CD8-positive, alpha-beta memory T cell (primary cell): ENCODE data around the gene PDGFB. TPM values are rescaled to one million over a fixed set of nuclear protein-coding genes. Genes with fewer than 3 reads are reported as not detected.

Experiments
- CTCF ChIA-PET: fragments of 350-600 bp; sonication (Branson Sonifier 250); formaldehyde crosslinking; loops from one replicate; lab custom pipeline; 2021; ENCODE audit warnings: antibody characterized with exemption; lab: Charles Lee
- POLR2A ChIA-PET: fragments of 350-600 bp; sonication (Branson Sonifier 250); formaldehyde crosslinking; loops from one replicate; lab custom pipeline; 2021; ENCODE audit warnings: antibody characterized with exemption; lab: Charles Lee
- DNase-seq, 5 donors: peaks; one replicate each; pipeline versions ENCODE4 v3.0.0 to v3.0.0-alpha.2; 2020 to 2022; ENCODE audit warnings: mixed read lengths in 1 of 5
- H3K27ac ChIP-seq: one replicate; pipeline ENCODE4 v1.7.0; 2013; ENCODE audit warnings: low read depth, mild to moderate bottlenecking, low read length, moderate library complexity
- H3K27me3 ChIP-seq: 2 replicates; pipeline ENCODE4 v1.7.0; 2013; ENCODE audit warnings: low read length, mild to moderate bottlenecking; ENCODE audit not compliant: insufficient read depth, poor library complexity, severe bottlenecking
- H3K36me3 ChIP-seq: 2 replicates; pipeline ENCODE4 v1.7.0; 2013; ENCODE audit warnings: mild to moderate bottlenecking, low read length, moderate library complexity; ENCODE audit not compliant: insufficient read depth
- H3K4me1 ChIP-seq: 2 replicates; pipeline ENCODE4 v1.7.0; 2013; ENCODE audit warnings: mild to moderate bottlenecking, low read length, moderate library complexity; ENCODE audit not compliant: insufficient read depth
- H3K4me3 ChIP-seq: 2 replicates; pipeline ENCODE4 v1.7.0; 2013; ENCODE audit warnings: mild to moderate bottlenecking, low read length
- H3K9me3 ChIP-seq: 2 replicates; pipeline ENCODE4 v1.7.0; 2013; ENCODE audit warnings: mild to moderate bottlenecking, low read length
- H3K27ac Mint-ChIP-seq, 8 donors: one replicate each; pipeline ENCODE4 v1.8.0; 2020 to 2021; ENCODE audit warnings: mixed read lengths in 8 of 8, mild to moderate bottlenecking in 6 of 8, inconsistent platforms in 3 of 8, moderate library complexity in 3 of 8
- H3K27me3 Mint-ChIP-seq, 2 donors: one replicate each; pipeline ENCODE4 v1.8.0; 2020 to 2021; ENCODE audit warnings: mixed read lengths in 2 of 2, mild to moderate bottlenecking in 1 of 2, moderate library complexity in 1 of 2
- H3K36me3 Mint-ChIP-seq, 3 donors: one replicate each; pipeline ENCODE4 v1.8.0; 2020 to 2021; ENCODE audit warnings: mixed read lengths in 3 of 3, inconsistent platforms in 1 of 3, mild to moderate bottlenecking in 1 of 3
- H3K4me1 Mint-ChIP-seq, 3 donors: one replicate each; pipeline ENCODE4 v1.8.0; 2020 to 2021; ENCODE audit warnings: mixed read lengths in 3 of 3, inconsistent platforms in 1 of 3, mild to moderate bottlenecking in 1 of 3
- H3K4me3 Mint-ChIP-seq, 7 donors: one replicate each; pipeline ENCODE4 v1.8.0; 2020 to 2021; ENCODE audit warnings: mixed read lengths in 7 of 7, mild to moderate bottlenecking in 6 of 7, moderate library complexity in 4 of 7, inconsistent platforms in 2 of 7
- H3K9me3 Mint-ChIP-seq, 5 donors: one replicate each; pipeline ENCODE4 v1.8.0; 2020 to 2022; ENCODE audit warnings: mixed read lengths in 5 of 5, mild to moderate bottlenecking in 3 of 5, moderate library complexity in 2 of 5, inconsistent platforms in 1 of 5
- polyA plus RNA-seq: library from polyadenylated mRNA; unstranded; fragments of 300-500 nt; fragmentation: Illumina TruSeq; gene quantifications from one replicate; pipeline ENCODE4 v1.2.3, GENCODE V29; 2021
- total RNA-seq, 2 experiments: library from RNA; stranded (reverse); gene quantifications; one replicate each; pipeline ENCODE4 v1.2.3, GENCODE V29; 2021

PDGFB gene
- total RNA-seq = 1 to 10 TPM; 2.3 to 3.0 TPM
- polyA plus RNA-seq = 18.2 TPM

DNA sequence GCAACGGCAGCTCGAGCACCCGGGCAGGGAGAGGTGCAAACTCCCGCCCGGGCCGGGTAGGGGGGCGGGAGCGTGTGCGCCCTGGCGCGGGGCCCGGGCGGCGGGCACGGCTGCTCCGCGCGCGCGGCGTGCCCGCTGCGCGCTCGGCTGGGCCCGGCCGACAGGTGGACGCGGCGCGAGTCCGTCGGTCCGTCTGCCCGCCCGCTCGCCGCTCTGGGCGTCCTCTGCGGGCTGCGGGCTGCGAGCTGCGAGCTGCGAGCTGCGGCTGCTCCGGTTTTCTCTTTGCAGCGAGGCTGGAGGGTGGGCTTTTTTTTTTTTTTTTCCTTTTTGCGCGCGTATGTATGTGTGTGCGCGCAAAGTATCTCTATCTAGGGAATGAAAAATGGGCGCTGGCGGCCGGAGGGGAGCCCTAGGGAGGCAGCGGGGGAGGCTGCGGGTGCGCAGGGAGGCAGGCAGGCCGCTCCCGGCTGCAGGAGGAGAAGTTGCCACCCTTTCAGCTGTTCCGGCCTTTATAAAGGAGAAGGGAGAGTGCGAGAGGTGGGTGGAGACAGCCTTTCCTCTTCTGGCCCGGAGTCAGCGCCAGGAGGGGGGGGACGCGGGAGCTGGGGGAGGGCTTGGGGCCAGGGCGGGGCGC is at the start of gene PDGFB:
Gene PDGFB (minus strand): TSS at position 487 of the 634 bp plus-strand sequence. CDS start 1,019 bp downstream, outside the sequence.
- Mint-ChIP-seq H3K27ac (peak within 1 kb of the TSS; percentile 55 to 95 (median 84)), H3K4me1 (peaks cover 47 to 63% (median 47%) of the 10 kb centered on the region in 3 donors), H3K36me3 (peaks cover 0 to 14% (median 0%) of the 10 kb centered on the region in 3 donors), H3K9me3 (peaks cover 0 to 1% (median 0%) of the 10 kb centered on the region in 5 donors), H3K4me3 (peak within 1 kb of the TSS; percentile 91 to 98 (median 94)), H3K27me3 (peaks cover 0 to 3% of the 10 kb centered on the region in 2 donors)
- H3K36me3 ChIP-seq = no peaks in the 10 kb centered on the region
- H3K27ac ChIP-seq = no peak within 1 kb of the TSS
- peak within 1 kb of the TSS; percentile 71 for H3K4me3 ChIP-seq
- no peaks in the 10 kb centered on the region for H3K27me3 ChIP-seq
- POLR2A ChIA-PET = interaction anchor here (0.6 to 1.6 kb wide), 11 partner anchors 8 to 633 kb away, joined by 3 to 9 read pairs (median 3); partner anchors contain the start of gene RPL3
- peak in 1 of 5 donors; percentile 20 for DNase-seq
- H3K9me3 ChIP-seq = no peaks in the 10 kb centered on the region
- CTCF ChIA-PET = interaction anchor here (1.0 to 9.0 kb wide), 6 partner anchors 9 to 73 kb away, joined by 3 to 65 read pairs (median 4); no protein-coding TSS in a partner anchor
- H3K4me1 ChIP-seq = peaks cover 36% of the 10 kb centered on the region

DNA sequence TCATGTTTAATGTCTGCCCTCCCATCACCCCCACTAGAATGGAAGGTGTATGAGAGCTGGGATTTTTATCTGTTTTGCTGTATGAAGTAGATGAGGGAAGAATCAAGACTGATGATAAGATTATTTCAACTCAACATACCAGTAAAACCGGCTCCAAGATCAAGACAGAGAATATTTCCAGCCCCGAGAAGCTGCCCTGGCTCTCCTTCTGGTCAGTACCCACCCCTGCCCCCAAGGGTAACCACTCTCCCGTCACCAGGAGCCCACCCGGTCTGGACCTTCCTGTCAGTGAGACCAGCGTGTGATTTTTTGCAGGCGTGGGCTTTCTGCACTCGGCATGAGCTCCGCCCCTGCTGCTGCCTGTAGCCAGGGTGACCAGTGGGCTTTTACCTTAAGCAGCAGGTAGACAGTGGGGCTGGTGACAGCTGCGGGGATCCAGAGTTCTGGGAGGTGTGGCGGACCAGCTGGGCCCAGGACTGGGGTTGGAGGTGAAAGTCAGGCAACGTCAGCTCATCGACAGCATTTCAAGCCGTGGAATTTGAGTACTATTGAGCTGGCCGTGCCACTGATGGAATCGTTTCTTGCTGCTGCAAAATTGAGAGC is 49.1 kb upstream of the PDGFB start:
- no peak overlapping the region for H3K27ac Mint-ChIP-seq
- CTCF ChIA-PET = no interaction called here

DNA sequence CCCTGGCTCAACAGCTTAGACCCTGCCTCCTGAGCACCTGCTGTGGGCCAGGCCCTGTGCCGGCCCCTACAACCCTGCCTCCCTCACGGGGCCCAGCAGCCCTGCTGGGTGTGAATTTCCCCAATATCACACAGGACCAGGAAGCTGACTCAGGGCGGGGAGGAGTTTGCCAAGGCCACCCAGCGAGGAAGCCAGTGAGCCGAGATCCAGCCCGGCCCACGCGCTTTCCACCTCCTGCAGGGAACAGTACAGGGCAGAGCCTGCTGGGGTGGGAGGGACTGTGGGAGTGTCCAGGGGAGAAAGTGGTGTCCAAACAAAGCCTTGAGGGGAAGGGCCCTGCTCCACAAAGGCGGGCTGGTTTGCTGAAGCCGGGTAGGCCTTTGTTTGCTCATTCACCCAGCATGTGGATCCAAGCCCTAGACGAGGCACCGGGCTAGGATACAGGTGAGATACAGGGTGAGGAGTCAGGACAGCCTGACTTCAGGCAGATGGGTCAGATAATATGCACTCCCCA is 47.8 kb upstream of the PDGFB start:
- peaks cover 7 to 10% of the 10 kb centered on the region in 2 donors for H3K27me3 Mint-ChIP-seq
- ChIA-PET POLR2A (no interaction called here), CTCF (no interaction called here)
- H3K4me1 Mint-ChIP-seq = peaks cover 0 to 2% (median under 1%) of the 10 kb centered on the region in 3 donors
- H3K4me3 ChIP-seq = no peak overlapping the region
- H3K36me3 ChIP-seq = no peaks in the 10 kb centered on the region
- no peak overlapping the region for H3K27ac ChIP-seq
- H3K4me1 ChIP-seq = no peaks in the 10 kb centered on the region
- H3K9me3 ChIP-seq = no peaks in the 10 kb centered on the region
- H3K9me3 Mint-ChIP-seq = no peaks in the 10 kb centered on the region
- H3K27me3 ChIP-seq = no peaks in the 10 kb centered on the region
- no peaks in the 10 kb centered on the region for H3K36me3 Mint-ChIP-seq
- H3K4me3 Mint-ChIP-seq = no peak overlapping the region
- H3K27ac Mint-ChIP-seq = no peak overlapping the region
- no peak for DNase-seq

More for the DNA sequence above, 49.1 kb upstream of the PDGFB start:
- H3K9me3 Mint-ChIP-seq = no peaks in the 10 kb centered on the region
- Histone ChIP-seq H3K4me3 (no peak overlapping the region), H3K27me3 (no peaks in the 10 kb centered on the region), H3K4me1 (no peaks in the 10 kb centered on the region), H3K9me3 (no peaks in the 10 kb centered on the region), H3K27ac (no peak overlapping the region), H3K36me3 (no peaks in the 10 kb centered on the region)
- H3K4me1 Mint-ChIP-seq = peaks cover 0 to 5% (median 0%) of the 10 kb centered on the region in 3 donors
- no peaks in the 10 kb centered on the region for H3K36me3 Mint-ChIP-seq
- H3K27me3 Mint-ChIP-seq = peaks cover 7 to 16% of the 10 kb centered on the region in 2 donors
- H3K4me3 Mint-ChIP-seq = no peak overlapping the region
- POLR2A ChIA-PET = no interaction called here
- no peak for DNase-seq

DNA sequence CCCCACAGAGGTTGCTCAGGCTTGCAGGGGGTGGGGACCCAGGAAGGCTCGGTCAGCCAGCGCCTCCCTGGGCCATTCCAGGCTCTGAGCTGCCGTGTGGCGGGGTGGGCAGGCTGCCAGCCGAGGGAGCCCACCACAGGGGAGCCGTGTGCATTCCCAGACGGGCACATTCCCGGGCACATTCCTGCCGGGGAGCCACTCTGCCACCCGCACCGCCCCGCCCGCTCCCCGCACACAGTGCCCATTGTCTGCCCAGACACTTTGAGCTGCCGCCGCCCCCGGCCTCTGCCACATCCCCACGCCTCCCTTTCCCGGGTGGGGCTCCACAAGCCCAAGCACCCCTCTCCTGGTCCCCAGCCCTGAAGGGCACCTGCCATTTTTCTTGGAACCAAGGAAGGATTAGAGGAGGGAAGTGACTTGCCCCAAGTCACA is 47.3 kb upstream of the PDGFB start:
- H3K27ac Mint-ChIP-seq = no peak overlapping the region

DNA sequence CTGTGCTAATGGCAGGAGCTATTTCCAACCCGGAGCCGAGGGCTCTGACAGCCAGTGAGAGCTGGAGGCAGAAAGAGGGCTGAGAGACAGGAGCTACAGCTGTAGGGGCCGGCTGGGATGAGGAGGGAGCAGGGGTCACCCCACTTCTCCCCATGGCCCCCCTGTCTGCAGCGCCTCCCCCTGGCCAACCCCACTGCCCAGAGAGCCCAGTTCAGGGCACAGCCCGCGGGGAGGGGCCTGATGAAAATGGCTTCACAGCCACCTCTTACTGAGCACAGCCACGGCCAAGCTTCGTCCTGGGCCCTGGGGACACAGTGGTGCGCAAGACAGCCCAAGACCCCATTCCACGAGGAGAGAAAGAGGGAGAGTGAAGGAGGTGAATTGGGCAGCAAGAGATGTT is 46.7 kb upstream of the PDGFB start:
- Mint-ChIP-seq H3K36me3 (no peaks in the 10 kb centered on the region), H3K4me3 (no peak overlapping the region), H3K27me3 (peaks cover 5 to 8% of the 10 kb centered on the region in 2 donors), H3K27ac (no peak overlapping the region), H3K9me3 (no peaks in the 10 kb centered on the region), H3K4me1 (peaks cover 3 to 9% (median 8%) of the 10 kb centered on the region in 3 donors)
- Histone ChIP-seq H3K4me3 (no peak overlapping the region), H3K4me1 (no peaks in the 10 kb centered on the region), H3K27me3 (no peaks in the 10 kb centered on the region), H3K27ac (no peak overlapping the region), H3K9me3 (no peaks in the 10 kb centered on the region), H3K36me3 (no peaks in the 10 kb centered on the region)
- DNase-seq = no peak
- CTCF ChIA-PET = no interaction called here
- POLR2A ChIA-PET = no interaction called here

More for the DNA sequence above, 47.3 kb upstream of the PDGFB start:
- H3K4me3 Mint-ChIP-seq = no peak overlapping the region
- no peak overlapping the region for H3K4me3 ChIP-seq
- ChIA-PET CTCF (no interaction called here), POLR2A (no interaction called here)
- no peaks in the 10 kb centered on the region for H3K4me1 ChIP-seq
- H3K4me1 Mint-ChIP-seq = peaks cover 2 to 6% (median 6%) of the 10 kb centered on the region in 3 donors
- peaks cover 6 to 9% of the 10 kb centered on the region in 2 donors for H3K27me3 Mint-ChIP-seq
- no peaks in the 10 kb centered on the region for H3K9me3 ChIP-seq
- DNase-seq = no peak
- H3K9me3 Mint-ChIP-seq = no peaks in the 10 kb centered on the region
- no peaks in the 10 kb centered on the region for H3K36me3 Mint-ChIP-seq
- no peaks in the 10 kb centered on the region for H3K36me3 ChIP-seq
- H3K27me3 ChIP-seq = no peaks in the 10 kb centered on the region
- H3K27ac ChIP-seq = no peak overlapping the region

- H3K4me1 Mint-ChIP-seq = peaks cover 3 to 9% (median 8%) of the 10 kb centered on the region in 3 donors
- no peak overlapping the region for H3K27ac Mint-ChIP-seq
- Histone ChIP-seq H3K4me1 (no peaks in the 10 kb centered on the region), H3K36me3 (no peaks in the 10 kb centered on the region), H3K27ac (no peak overlapping the region), H3K4me3 (no peak overlapping the region), H3K9me3 (no peaks in the 10 kb centered on the region), H3K27me3 (no peaks in the 10 kb centered on the region)
- peaks cover 0 to 3% (median 2%) of the 10 kb centered on the region in 5 donors for H3K9me3 Mint-ChIP-seq
- no peak overlapping the region for H3K4me3 Mint-ChIP-seq
- ChIA-PET POLR2A (no interaction called here), CTCF (interaction anchor here (1.3 kb wide), 1 partner anchor 27 kb away, joined by 3 read pairs; no protein-coding TSS in a partner anchor)
- DNase-seq = no peak
- peaks cover 2 to 4% of the 10 kb centered on the region in 2 donors for H3K27me3 Mint-ChIP-seq
- no peaks in the 10 kb centered on the region for H3K36me3 Mint-ChIP-seq
These were observed 46.0 kb upstream of the PDGFB start for GRCh38 chr22:39290724-39291161.

DNA sequence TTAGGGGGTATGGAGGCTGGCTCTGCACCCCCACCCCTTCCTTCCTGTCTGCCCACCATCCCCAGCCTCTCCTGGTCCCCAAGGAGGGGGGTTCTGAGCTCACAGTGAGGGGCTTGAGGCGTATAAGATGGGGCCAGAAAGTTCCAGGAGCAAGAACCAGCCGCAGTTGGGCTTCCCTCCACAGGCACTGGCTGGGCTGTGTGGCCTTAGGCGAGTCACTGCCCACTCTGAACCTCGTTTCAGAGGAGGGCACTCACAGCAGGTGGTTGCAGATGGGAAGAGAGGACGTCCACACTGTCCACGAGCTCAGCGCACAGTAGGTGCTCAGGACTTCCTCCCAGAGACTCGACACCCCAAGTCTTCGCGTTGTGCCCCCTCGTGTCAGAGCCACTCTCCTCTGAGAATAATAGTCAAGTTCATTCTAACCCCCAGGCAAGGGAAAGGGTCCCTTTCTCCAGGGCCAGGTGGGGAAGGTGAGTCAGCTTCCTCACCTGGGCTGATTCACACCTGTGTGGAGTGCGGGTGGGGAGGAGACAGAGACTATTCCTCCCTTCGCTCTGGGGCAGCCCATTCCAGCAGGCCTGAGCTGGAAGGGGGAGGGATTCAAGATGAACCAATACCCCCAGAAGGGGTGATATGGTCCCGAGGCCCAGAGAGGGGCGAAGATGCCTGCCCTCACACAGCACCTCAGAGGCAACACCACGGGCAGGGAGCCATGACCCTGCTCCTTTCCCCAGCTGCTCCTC is 45.4 kb upstream of the PDGFB start:
- ChIA-PET POLR2A (no interaction called here), CTCF (interaction anchor here (1.3 kb wide), 1 partner anchor 28 kb away, joined by 3 read pairs; no protein-coding TSS in a partner anchor)
- Histone ChIP-seq H3K36me3 (no peaks in the 10 kb centered on the region), H3K9me3 (no peaks in the 10 kb centered on the region), H3K4me1 (no peaks in the 10 kb centered on the region), H3K4me3 (no peak overlapping the region), H3K27me3 (no peaks in the 10 kb centered on the region), H3K27ac (no peak overlapping the region)
- peaks cover 0 to 1% (median 0%) of the 10 kb centered on the region in 3 donors for H3K36me3 Mint-ChIP-seq
- H3K4me1 Mint-ChIP-seq = peaks cover 3 to 9% (median 8%) of the 10 kb centered on the region in 3 donors
- H3K27ac Mint-ChIP-seq = no peak overlapping the region
- peaks cover 2 to 4% of the 10 kb centered on the region in 2 donors for H3K27me3 Mint-ChIP-seq
- peaks cover 0 to 3% (median 3%) of the 10 kb centered on the region in 5 donors for H3K9me3 Mint-ChIP-seq
- DNase-seq = no peak
- H3K4me3 Mint-ChIP-seq = no peak overlapping the region
